ENCODE measurements around the gene TBC1D8.
"Not testable (repeated sequence)": the region's sequence is repeated elsewhere in the genome, so short reads cannot be mapped to it uniquely, and the experiment has no call there.

Gene TBC1D8

DNA sequence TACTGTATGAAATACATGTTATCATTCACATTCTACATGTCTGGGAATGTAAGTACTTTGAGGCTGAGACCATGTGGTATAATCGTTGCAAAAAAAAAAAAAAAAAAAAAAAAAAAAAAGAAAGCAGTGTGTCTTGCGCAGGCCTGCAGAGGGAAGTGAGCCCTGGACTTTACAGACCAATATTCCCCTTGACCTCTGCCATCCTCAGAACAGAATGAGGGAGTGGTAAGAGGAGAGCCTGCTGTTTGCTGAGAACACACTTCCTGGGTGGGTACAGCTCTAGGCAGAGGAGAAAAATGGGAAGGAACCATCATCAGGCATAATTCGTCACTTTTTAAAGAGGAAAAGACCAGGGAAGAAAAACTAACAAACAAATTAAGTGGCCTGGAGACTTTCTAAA lies 28.8 kb upstream of the TBC1D8 start:
- no peak for DNase-seq (ENCODE audit: low read depth)

GRCh38 chr2:101176803-101177202 lies 25.6 kb upstream of the TBC1D8 start:
- TF ChIP-seq, protein P1, sequence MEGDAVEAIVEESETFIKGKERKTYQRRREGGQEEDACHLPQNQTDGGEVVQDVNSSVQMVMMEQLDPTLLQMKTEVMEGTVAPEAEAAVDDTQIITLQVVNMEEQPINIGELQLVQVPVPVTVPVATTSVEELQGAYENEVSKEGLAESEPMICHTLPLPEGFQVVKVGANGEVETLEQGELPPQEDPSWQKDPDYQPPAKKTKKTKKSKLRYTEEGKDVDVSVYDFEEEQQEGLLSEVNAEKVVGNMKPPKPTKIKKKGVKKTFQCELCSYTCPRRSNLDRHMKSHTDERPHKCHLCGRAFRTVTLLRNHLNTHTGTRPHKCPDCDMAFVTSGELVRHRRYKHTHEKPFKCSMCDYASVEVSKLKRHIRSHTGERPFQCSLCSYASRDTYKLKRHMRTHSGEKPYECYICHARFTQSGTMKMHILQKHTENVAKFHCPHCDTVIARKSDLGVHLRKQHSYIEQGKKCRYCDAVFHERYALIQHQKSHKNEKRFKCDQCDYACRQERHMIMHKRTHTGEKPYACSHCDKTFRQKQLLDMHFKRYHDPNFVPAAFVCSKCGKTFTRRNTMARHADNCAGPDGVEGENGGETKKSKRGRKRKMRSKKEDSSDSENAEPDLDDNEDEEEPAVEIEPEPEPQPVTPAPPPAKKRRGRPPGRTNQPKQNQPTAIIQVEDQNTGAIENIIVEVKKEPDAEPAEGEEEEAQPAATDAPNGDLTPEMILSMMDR (IDR thresholded peaks at IDR 0.05; ENCODE audit: low read depth, low read length, missing control alignments): no peak
- no peak for DNase-seq (ENCODE audit: low read depth)
- H3K4me3 ChIP-seq (ENCODE audit: low read depth, low read length): no peak overlapping the region

More for the DNA sequence above, 28.8 kb upstream of the TBC1D8 start:
- TF ChIP-seq, protein P1 (IDR thresholded peaks at IDR 0.05; ENCODE audit: low read depth, low read length, missing control alignments): no peak
- no peak overlapping the region for H3K4me3 ChIP-seq (ENCODE audit: low read depth, low read length)

- no peak for DNase-seq (ENCODE audit: low read depth)
- TF ChIP-seq, protein P1 (IDR thresholded peaks at IDR 0.05; ENCODE audit: low read depth, low read length, missing control alignments): no peak
These were observed 24.8 kb upstream of the TBC1D8 start for GRCh38 chr2:101175991-101176390.

DNA sequence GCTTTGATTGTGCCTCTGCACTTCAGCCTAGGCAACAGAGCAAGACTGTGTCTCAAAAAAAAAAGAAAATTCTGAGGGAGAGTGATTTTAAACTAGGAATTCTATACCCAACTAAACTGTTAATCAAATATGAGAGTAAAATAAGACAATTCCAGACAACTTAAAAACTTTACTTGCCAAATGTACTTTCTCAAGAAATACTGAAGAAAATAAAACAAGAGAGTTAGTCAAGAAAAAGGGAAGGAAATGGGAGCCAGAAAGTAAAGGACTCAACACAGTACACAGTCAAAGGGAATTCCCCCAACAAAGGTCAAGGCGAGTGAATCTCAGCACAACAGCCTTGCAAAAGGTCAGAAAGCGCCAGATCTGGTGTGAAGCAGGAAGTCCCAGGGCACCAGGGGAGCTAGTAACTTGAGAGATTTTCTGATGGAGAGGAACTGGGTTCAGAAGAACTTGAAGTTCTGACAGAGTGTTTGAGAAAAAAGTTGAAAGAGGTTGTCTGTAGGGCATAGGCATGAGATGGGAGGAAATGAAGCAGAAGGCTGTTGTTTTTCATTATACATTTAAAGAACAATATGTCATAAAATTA lies 22.6 kb upstream of the TBC1D8 start:
- TF ChIP-seq, protein P1 (IDR thresholded peaks at IDR 0.05; ENCODE audit: low read depth, low read length, missing control alignments): no peak
- peak; percentile 12 for DNase-seq (ENCODE audit: low read depth)
- no peak overlapping the region for H3K4me3 ChIP-seq (ENCODE audit: low read depth, low read length)

More at GRCh38 chr2:101175991-101176390, 24.8 kb upstream of the TBC1D8 start:
- H3K4me3 ChIP-seq (ENCODE audit: low read depth, low read length): no peak overlapping the region

GRCh38 chr2:101169822-101170221 lies 18.6 kb upstream of the TBC1D8 start:
- not testable (repeated sequence) for H3K4me3 ChIP-seq (ENCODE audit: low read depth, low read length); DNase-seq (ENCODE audit: low read depth)

DNA sequence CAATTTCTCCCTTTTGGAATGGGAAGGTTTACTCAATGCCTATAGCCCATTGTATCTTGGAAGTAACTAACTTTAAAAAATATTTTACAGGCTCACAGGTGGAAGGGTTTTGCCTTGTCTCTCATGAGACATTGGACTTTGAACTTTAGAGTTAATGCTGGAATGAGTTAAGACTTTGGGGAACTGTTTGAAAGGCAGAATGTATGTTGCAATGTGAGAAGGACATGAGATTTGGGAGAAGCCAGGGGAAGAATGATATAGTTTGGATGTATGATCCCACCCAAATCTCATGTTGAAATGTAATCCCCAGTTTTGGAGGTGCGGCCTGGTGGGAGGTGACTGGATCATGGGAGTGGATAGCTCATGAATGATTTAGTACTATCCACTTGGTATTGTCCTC lies 17.5 kb upstream of the TBC1D8 start:
- no peak for DNase-seq (ENCODE audit: low read depth)
- no peak overlapping the region for H3K4me3 ChIP-seq (ENCODE audit: low read depth, low read length)
- TF ChIP-seq, protein P1 (IDR thresholded peaks at IDR 0.05; ENCODE audit: low read depth, low read length, missing control alignments): no peak

GRCh38 chr2:101167532-101167931 lies 16.4 kb upstream of the TBC1D8 start:
- DNase-seq (ENCODE audit: low read depth): not testable (repeated sequence)

GRCh38 chr2:101164021-101164420 lies 12.8 kb upstream of the TBC1D8 start:
- TF ChIP-seq, protein P1 (IDR thresholded peaks at IDR 0.05; ENCODE audit: low read depth, low read length, missing control alignments): no peak
- no peak overlapping the region for H3K4me3 ChIP-seq (ENCODE audit: low read depth, low read length)
- no peak for DNase-seq (ENCODE audit: low read depth)

More at GRCh38 chr2:101167532-101167931, 16.4 kb upstream of the TBC1D8 start:
- not testable (repeated sequence) for H3K4me3 ChIP-seq (ENCODE audit: low read depth, low read length)
